HAP-1 (cell line): ENCODE measurements around the gene PPP2R5A.
A peak's percentile ranks its signal among the peaks of the same experiment; 100 is the strongest.

ENCODE experiments used
- DNase-seq, 2 experiments: peaks; one replicate each; pipeline ENCODE4 v3.0.0-alpha.2; 2016 to 2020; ENCODE audit warnings: low spot score in 2 of 2
- H3K27me3 ChIP-seq: fragments of 250-450 bp; sonication (Bioruptor Pico); 2 replicates; pipeline ENCODE4 v1.5.1; 2020; ENCODE audit warnings: low read depth, mild to moderate bottlenecking, moderate library complexity
- H3K36me3 ChIP-seq: fragments of 250-450 bp; sonication (Bioruptor Pico); replicated peaks from 2 replicates; pipeline ENCODE4 v1.5.1; 2020; ENCODE audit warnings: mild to moderate bottlenecking
- H3K4me1 ChIP-seq: fragments of 250-450 bp; sonication (Bioruptor Pico); 2 replicates; pipeline ENCODE4 v1.5.1; 2020; ENCODE audit warnings: mild to moderate bottlenecking
- H3K4me3 ChIP-seq: fragments of 250-450 bp; sonication (Bioruptor Pico); 2 replicates; pipeline ENCODE4 v1.5.1; 2020; ENCODE audit warnings: mild to moderate bottlenecking, moderate library complexity
- H3K9me3 ChIP-seq: fragments of 250-450 bp; sonication (Bioruptor Pico); 2 replicates; pipeline ENCODE4 v1.5.1; 2020; ENCODE audit warnings: mild to moderate bottlenecking, moderate library complexity
- in situ Hi-C: fragments of 300-500 bp; cut with MboI; formaldehyde crosslinking; loops from 3 replicates; pipeline ENCODE4 v1.14.3; 2020; ENCODE audit warnings: low sequenced_read_pairs, inconsistent platforms, mixed read lengths

Gene PPP2R5A

GRCh38 chr1:212284744-212285684 lies at the start of gene PPP2R5A:
Gene PPP2R5A, plus strand, starts transcription at chr1:212285410. Its CDS starts 701 bp downstream, at chr1:212286111.
- in situ Hi-C loops: no loop called here
- H3K36me3 ChIP-seq: no peaks in the 10 kb centered on the region
- peaks cover 4% of the 10 kb centered on the region for H3K4me1 ChIP-seq
- peak; percentile 96 to 98 for DNase-seq
- H3K27me3 ChIP-seq: no peaks in the 10 kb centered on the region
- H3K9me3 ChIP-seq: no peaks in the 10 kb centered on the region
- H3K4me3 ChIP-seq: peak within 1 kb of the TSS; percentile 61

GRCh38 chr1:212235857-212236256 lies 49.4 kb upstream of the PPP2R5A start:
- Histone ChIP-seq H3K4me1 (no peaks in the 10 kb centered on the region), H3K9me3 (no peaks in the 10 kb centered on the region), H3K36me3 (no peaks in the 10 kb centered on the region), H3K4me3 (no peak overlapping the region), H3K27me3 (no peaks in the 10 kb centered on the region)
- DNase-seq: no peak
- in situ Hi-C loops: no loop called here

GRCh38 chr1:212236664-212237220 lies 48.5 kb upstream of the PPP2R5A start:
- no peak for DNase-seq

GRCh38 chr1:212237651-212238050 lies 47.6 kb upstream of the PPP2R5A start:
- Histone ChIP-seq H3K36me3 (no peaks in the 10 kb centered on the region), H3K4me1 (no peaks in the 10 kb centered on the region), H3K27me3 (no peaks in the 10 kb centered on the region), H3K4me3 (no peak overlapping the region), H3K9me3 (no peaks in the 10 kb centered on the region)
- in situ Hi-C loops: no loop called here
- DNase-seq: no peak

More at GRCh38 chr1:212236664-212237220, 48.5 kb upstream of the PPP2R5A start:
- Histone ChIP-seq H3K4me3 (no peak overlapping the region), H3K4me1 (no peaks in the 10 kb centered on the region), H3K9me3 (no peaks in the 10 kb centered on the region), H3K36me3 (no peaks in the 10 kb centered on the region), H3K27me3 (no peaks in the 10 kb centered on the region)
- in situ Hi-C loops: no loop called here

GRCh38 chr1:212238552-212238951 lies 46.7 kb upstream of the PPP2R5A start:
- no peak for DNase-seq
- Histone ChIP-seq H3K36me3 (no peaks in the 10 kb centered on the region), H3K9me3 (no peaks in the 10 kb centered on the region), H3K4me3 (no peak overlapping the region), H3K4me1 (no peaks in the 10 kb centered on the region), H3K27me3 (no peaks in the 10 kb centered on the region)
- in situ Hi-C loops: no loop called here

- H3K4me1 ChIP-seq: no peaks in the 10 kb centered on the region
- H3K4me3 ChIP-seq: no peak overlapping the region
- H3K36me3 ChIP-seq: no peaks in the 10 kb centered on the region
- H3K27me3 ChIP-seq: no peaks in the 10 kb centered on the region
- in situ Hi-C loops: no loop called here
- no peaks in the 10 kb centered on the region for H3K9me3 ChIP-seq
- DNase-seq: no peak
Measured at GRCh38 chr1:212241501-212241900, 43.7 kb upstream of the PPP2R5A start.

GRCh38 chr1:212241957-212242287 lies 43.3 kb upstream of the PPP2R5A start:
- DNase-seq: no peak
- no peaks in the 10 kb centered on the region for H3K36me3 ChIP-seq
- in situ Hi-C loops: no loop called here
- H3K4me3 ChIP-seq: no peak overlapping the region
- no peaks in the 10 kb centered on the region for H3K4me1 ChIP-seq
- H3K27me3 ChIP-seq: no peaks in the 10 kb centered on the region
- no peaks in the 10 kb centered on the region for H3K9me3 ChIP-seq

GRCh38 chr1:212242288-212242984 lies 42.8 kb upstream of the PPP2R5A start:
- Histone ChIP-seq H3K4me1 (no peaks in the 10 kb centered on the region), H3K4me3 (no peak overlapping the region), H3K36me3 (no peaks in the 10 kb centered on the region), H3K27me3 (no peaks in the 10 kb centered on the region), H3K9me3 (no peaks in the 10 kb centered on the region)
- in situ Hi-C loops: no loop called here
- DNase-seq: no peak

- no peak for DNase-seq
- in situ Hi-C loops: no loop called here
- H3K27me3 ChIP-seq: no peaks in the 10 kb centered on the region
- H3K4me3 ChIP-seq: no peak overlapping the region
- no peaks in the 10 kb centered on the region for H3K9me3 ChIP-seq
- no peaks in the 10 kb centered on the region for H3K4me1 ChIP-seq
- H3K36me3 ChIP-seq: no peaks in the 10 kb centered on the region
Measured at GRCh38 chr1:212242985-212243308, 42.3 kb upstream of the PPP2R5A start.

- in situ Hi-C loops: no loop called here
- Histone ChIP-seq H3K36me3 (no peaks in the 10 kb centered on the region), H3K9me3 (no peaks in the 10 kb centered on the region), H3K27me3 (no peaks in the 10 kb centered on the region), H3K4me1 (no peaks in the 10 kb centered on the region), H3K4me3 (no peak overlapping the region)
- no peak for DNase-seq
Measured at GRCh38 chr1:212244441-212244840, 40.8 kb upstream of the PPP2R5A start.

GRCh38 chr1:212247179-212247721 lies 38.0 kb upstream of the PPP2R5A start:
- H3K9me3 ChIP-seq: no peaks in the 10 kb centered on the region; the same call in 1 of the 2 replicates
- H3K27me3 ChIP-seq: no peaks in the 10 kb centered on the region; the same call in 1 of the 2 replicates
- in situ Hi-C loops: no loop called here
- H3K4me1 ChIP-seq: no peaks in the 10 kb centered on the region
- H3K36me3 ChIP-seq: no peaks in the 10 kb centered on the region
- no peak overlapping the region for H3K4me3 ChIP-seq
- DNase-seq: no peak

GRCh38 chr1:212247988-212248387 lies 37.2 kb upstream of the PPP2R5A start:
- Histone ChIP-seq H3K27me3 (no peaks in the 10 kb centered on the region; the same call in 1 of the 2 replicates), H3K36me3 (no peaks in the 10 kb centered on the region), H3K9me3 (no peaks in the 10 kb centered on the region; the same call in 1 of the 2 replicates), H3K4me1 (no peaks in the 10 kb centered on the region), H3K4me3 (no peak overlapping the region)
- no peak for DNase-seq
- in situ Hi-C loops: no loop called here

- no peak overlapping the region for H3K4me3 ChIP-seq
- H3K4me1 ChIP-seq: no peaks in the 10 kb centered on the region
- H3K27me3 ChIP-seq: no peaks in the 10 kb centered on the region; the same call in 1 of the 2 replicates
- DNase-seq: no peak
- H3K9me3 ChIP-seq: no peaks in the 10 kb centered on the region; the same call in 1 of the 2 replicates
- H3K36me3 ChIP-seq: no peaks in the 10 kb centered on the region
- in situ Hi-C loops: no loop called here
Measured at GRCh38 chr1:212254853-212255363, 30.3 kb upstream of the PPP2R5A start.
